GM12875 (cell line): ENCODE results near the gene TMEM178B.

Experiments
- H3K4me3 ChIP-seq: one replicate; pipeline ENCODE4 v1.5.1; 2011; ENCODE audit warnings: low read depth, low read length, control low read depth
- TF ChIP-seq, protein P1 (sequence below): IDR thresholded peaks from 2 replicates; pipeline ENCODE4 v1.5.1; 2011; ENCODE audit warnings: low read depth, mild to moderate bottlenecking, control low read depth, inconsistent platforms, low read length, moderate library complexity, borderline replicate concordance; ENCODE audit not compliant: insufficient read depth

The TMEM178B gene

GRCh38 chr7:141477865-141478264 is 404.0 kb downstream of the TMEM178B start:
- no peak overlapping the region for H3K4me3 ChIP-seq

DNA sequence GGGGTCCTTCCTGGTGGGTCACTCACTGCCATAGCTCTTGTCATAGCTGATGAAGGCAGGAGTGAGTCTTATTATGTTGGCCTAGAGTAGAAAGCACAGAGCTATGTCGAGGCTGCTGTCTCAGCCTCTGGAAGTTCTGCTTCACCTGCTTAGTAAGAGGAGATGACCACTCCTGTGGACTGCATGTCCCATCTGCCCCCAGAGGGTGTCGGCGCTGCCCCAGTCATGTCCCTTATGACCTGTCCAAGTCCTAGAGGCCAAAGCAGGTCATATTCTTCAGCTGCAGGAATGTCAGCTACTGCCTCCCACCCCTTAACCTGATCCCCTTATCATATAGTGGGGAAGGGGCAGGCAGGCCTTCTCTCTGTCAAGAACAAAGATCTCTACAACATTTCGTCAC is 405.0 kb downstream of the TMEM178B start:
- no peak overlapping the region for H3K4me3 ChIP-seq
- TF ChIP-seq, protein P1, sequence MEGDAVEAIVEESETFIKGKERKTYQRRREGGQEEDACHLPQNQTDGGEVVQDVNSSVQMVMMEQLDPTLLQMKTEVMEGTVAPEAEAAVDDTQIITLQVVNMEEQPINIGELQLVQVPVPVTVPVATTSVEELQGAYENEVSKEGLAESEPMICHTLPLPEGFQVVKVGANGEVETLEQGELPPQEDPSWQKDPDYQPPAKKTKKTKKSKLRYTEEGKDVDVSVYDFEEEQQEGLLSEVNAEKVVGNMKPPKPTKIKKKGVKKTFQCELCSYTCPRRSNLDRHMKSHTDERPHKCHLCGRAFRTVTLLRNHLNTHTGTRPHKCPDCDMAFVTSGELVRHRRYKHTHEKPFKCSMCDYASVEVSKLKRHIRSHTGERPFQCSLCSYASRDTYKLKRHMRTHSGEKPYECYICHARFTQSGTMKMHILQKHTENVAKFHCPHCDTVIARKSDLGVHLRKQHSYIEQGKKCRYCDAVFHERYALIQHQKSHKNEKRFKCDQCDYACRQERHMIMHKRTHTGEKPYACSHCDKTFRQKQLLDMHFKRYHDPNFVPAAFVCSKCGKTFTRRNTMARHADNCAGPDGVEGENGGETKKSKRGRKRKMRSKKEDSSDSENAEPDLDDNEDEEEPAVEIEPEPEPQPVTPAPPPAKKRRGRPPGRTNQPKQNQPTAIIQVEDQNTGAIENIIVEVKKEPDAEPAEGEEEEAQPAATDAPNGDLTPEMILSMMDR, result no peak

More at GRCh38 chr7:141477865-141478264, 404.0 kb downstream of the TMEM178B start:
- TF ChIP-seq, protein P1, result no peak

DNA sequence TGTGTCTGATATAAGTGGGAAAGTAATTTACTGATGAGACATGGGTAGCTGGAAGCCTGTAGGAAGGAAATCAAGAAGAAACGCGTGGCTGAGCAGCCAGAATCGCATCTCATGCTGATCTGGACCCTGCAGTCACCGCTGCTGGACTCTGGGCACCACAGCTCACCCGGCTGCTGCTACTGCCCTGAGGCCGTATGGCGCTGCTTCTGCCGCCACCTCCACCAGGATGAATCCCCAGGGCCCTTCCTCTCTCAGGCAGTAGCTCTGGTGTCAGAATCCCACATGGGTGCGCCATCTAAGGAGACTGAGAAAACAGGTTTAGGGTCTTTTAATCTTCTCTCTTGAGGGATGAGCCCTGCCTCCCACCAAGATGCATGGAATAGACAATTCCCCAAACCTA is 407.1 kb downstream of the TMEM178B start:
- no peak overlapping the region for H3K4me3 ChIP-seq
- TF ChIP-seq, protein P1, result no peak

DNA sequence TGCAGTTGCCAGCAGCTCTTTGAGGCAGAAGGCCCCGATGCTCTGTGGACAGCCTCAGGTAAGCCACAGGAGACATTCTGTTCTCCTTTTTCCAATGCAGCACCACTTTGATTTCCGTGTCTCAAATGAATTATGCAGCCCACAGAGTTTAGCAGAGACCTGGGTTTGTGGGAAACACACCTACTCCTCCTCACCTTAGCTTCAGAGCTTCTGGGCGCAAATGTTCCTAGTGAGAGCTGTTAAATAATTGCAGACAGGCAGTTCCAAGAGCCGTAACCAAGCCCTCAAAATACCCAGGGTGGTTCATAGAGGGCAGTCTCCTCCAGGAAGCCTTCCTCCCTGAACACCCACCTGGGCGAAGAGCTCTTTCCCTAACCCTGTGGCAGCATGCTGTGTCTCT is 408.1 kb downstream of the TMEM178B start:
- no peak overlapping the region for H3K4me3 ChIP-seq
- TF ChIP-seq, protein P1, result no peak

DNA sequence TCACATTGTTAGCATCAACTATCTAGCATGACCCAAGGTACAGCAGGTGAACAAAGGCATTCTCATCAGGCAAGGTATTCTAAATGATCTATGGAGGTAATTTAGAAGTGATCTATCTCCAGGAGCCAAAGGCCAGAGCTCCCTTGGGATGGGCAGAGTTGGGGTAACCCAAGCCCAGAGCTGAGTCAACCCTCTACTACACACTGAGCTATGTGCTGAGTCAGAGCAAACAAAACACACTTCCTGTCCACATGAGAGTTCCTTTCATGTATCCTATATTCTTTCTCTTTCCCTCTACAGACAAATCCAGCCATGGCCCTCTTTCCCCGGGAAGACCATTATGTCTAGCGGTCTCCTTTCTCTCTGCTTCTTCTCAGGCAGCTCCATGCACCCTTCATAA is 409.2 kb downstream of the TMEM178B start:
- H3K4me3 ChIP-seq, result no peak overlapping the region
- TF ChIP-seq, protein P1, result no peak

GRCh38 chr7:141484907-141485306 is 411.0 kb downstream of the TMEM178B start:
- H3K4me3 ChIP-seq, result no peak overlapping the region
- TF ChIP-seq, protein P1, result no peak

GRCh38 chr7:141486959-141487358 is 413.1 kb downstream of the TMEM178B start:
- no peak overlapping the region for H3K4me3 ChIP-seq
- TF ChIP-seq, protein P1, result no peak
